GM19372 (cell line): ENCODE measurements around the gene SLC2A11.

ENCODE experiments used
- ATAC-seq: cut with Tn5 transposase; IDR thresholded peaks from one replicate; pipeline ENCODE4 v1.9.1; 2021; ENCODE audit warnings: mild to moderate bottlenecking, low read depth, moderate library complexity; ENCODE audit not compliant: unreplicated experiment

SLC2A11 gene

GRCh38 chr22:23831781-23832180 lies 25.9 kb upstream of the SLC2A11 start:
- no peak for ATAC-seq

- no peak for ATAC-seq
Observed at GRCh38 chr22:23832226-23833016, 25.3 kb upstream of the SLC2A11 start.

GRCh38 chr22:23833017-23833751 lies 24.5 kb upstream of the SLC2A11 start:
- no peak for ATAC-seq

DNA sequence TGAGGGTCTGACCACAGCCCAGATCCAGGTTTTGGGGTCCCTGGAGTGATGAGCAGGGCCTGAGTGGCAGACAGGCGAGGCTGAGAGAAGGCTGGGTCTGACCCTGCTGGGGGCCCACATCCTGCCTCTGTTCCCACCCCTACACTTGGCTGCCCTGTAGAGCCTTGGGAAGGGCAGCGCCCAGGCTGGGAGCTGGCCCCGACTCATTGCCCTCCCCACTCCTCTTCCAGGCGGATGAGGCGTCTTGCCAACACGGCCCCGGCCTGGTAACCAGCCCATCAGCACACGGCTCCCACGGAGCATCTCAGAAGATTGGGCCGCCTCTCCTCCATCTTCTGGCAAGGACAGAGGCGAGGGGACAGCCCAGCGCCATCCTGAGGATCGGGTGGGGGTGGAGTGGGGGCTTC lies 23.8 kb upstream of the SLC2A11 start:
- ATAC-seq = no peak

- no peak for ATAC-seq
Observed at GRCh38 chr22:23834406-23834792, 23.3 kb upstream of the SLC2A11 start.

GRCh38 chr22:23834793-23835483 lies 22.7 kb upstream of the SLC2A11 start:
- ATAC-seq = no peak

DNA sequence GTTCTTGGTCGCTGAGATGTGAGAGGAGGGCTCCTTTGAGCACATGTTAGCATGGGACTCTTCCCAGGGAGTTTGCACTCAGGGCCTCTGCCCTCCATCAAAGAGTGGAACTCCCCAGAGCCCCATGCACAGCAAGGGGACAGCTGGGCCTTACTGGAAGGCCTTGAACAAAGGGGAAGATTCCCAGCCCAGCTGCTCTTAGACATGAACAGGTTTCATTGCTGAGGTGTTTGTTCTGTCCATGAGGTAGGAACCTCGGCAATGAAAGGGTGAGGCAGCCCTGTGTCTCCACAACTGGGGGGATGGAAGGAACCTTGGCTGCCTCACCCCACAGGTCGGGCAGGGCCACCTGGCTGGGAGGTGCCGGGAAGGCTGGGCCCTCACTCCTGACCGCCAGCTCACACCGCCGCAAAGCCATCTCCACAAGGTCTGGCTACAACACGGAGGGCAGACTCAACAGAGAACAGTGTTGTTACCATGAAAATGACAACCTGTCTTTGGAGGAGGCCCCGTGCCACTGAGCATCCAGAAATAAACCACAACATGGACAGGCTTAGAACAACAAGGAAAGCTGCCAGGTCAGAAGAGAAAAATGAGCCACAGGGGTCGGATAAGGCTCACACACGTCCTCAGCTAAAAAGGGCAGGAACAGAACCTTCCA lies 22.1 kb upstream of the SLC2A11 start:
- no peak for ATAC-seq

DNA sequence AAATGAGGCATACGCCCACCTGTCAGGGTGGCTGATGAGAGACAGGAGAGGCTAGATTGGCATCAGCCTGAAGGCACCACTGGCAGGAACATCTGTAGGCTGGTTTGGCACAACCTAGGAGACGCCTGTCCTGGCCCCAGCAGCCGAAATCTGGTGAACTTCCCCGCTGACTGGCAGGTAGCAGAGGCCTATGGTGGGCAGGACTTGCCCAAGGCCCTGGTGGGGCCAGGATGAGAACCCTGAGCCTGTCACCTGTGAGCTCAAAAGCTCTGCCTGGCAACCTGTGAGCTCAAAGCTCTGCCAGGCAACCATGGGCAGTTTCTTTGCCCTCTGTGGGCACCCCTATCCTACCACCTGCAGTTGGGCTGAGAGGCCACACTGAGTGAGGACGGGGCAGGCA lies 21.4 kb upstream of the SLC2A11 start:
- ATAC-seq = no peak

GRCh38 chr22:23836692-23837495 lies 20.8 kb upstream of the SLC2A11 start:
- no peak for ATAC-seq

- no peak for ATAC-seq
Observed at GRCh38 chr22:23837496-23837859, 20.2 kb upstream of the SLC2A11 start.

GRCh38 chr22:23837911-23838680 lies 19.6 kb upstream of the SLC2A11 start:
- ATAC-seq = no peak

DNA sequence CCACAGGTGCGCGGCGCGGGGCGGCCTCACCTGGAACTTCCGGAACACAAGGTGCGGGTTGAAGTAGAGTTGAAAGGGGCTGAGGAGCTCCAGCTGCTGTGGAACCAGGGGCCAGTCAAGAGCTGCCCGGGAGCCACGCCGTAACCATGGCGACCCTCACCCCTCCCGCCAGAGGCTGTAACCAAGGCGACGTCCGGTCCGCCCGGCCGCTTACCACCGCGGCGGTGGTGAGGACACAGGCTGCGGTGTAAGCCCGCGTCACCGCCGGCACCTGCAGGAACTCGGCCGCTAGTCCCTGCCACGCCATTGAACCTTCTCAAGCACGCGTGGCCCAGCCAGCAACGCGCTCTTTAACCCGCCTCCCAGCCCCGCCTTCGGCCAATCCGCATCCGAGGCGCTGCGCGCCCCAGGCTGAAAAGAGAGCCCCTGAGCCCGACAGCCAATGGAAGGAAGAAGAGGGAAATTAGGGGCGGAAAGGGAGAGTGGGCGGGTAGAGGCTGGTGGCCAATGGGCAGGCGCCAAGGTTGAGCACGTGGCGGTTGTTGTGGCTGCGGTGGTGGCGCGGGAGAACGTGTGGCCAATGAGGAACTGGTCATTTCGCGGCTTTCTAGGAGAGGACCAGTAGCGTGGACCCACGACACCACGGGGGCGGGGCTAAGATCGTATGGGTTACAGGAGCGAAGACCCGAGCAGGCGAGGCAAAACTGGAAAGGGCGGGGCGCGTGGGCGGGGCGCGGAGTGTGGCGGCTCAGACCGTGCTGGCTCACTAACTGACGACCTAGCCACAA lies 18.8 kb upstream of the SLC2A11 start, which contains the start of gene DERL3:
TSS of gene DERL3 (minus strand) at position 326 of the 788 bp plus-strand sequence. CDS start at position 307, 19 bp downstream.
- ATAC-seq = peak; percentile 85

- no peak for ATAC-seq
Observed at GRCh38 chr22:23840026-23840425, 17.6 kb upstream of the SLC2A11 start.

DNA sequence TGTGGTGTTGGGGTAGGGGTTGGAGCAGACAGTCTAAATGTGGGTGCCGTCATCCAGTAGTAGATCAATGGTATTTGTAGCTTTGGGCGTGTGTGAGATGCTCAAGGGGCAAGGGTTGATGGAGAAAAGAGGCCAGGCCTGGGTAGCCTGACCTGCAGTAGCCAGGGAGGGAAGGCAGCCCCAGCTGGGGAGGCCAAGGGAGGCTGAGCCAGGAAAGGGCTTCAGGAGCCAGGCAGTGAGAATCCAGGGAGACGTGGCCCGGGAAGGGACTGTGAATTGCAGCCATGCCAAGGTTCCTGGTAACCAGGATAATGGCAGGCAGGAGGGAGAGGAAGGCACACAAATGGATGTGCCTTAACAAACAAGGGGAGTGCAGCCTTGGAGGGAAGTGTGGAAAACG lies 16.4 kb upstream of the SLC2A11 start:
- no peak for ATAC-seq

GRCh38 chr22:23841736-23842445 lies 15.8 kb upstream of the SLC2A11 start:
- no peak for ATAC-seq

- ATAC-seq = no peak
Observed at GRCh38 chr22:23842599-23842998, 15.1 kb upstream of the SLC2A11 start.

DNA sequence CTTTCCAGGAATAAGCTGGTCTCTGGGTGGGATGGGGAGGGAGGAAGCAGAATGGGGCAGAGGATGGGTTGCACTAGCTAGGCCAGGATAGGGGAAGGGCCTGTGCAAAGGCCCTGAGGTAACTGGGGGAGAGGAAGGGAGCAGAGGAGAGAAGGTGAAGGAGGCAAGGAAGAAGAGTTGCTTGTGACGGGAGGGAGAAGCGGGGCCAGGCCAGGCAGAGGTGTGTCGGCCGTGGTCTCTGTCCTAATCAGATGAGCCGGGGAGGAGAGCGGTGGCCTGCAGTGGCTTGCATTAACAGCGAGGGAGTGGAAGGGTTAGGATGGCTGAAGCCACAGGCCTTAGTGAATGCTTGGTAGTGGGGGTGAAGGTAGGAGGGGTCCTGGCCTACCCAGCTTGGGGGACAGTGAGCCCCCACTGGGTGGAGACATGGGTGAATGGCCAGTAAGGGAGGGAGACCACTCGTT lies 12.9 kb upstream of the SLC2A11 start:
- no peak for ATAC-seq
